HEK293 (cell line): ENCODE measurements around the gene ZNF224.

Experiments used
- CTCF ChIA-PET: fragments of 350-600 bp; formaldehyde crosslinking; extraction: SDS; loops from one replicate; lab custom pipeline; 2021; ENCODE audit warnings: antibody characterized with exemption; lab: Yijun Ruan, JAX
- POLR2A ChIA-PET: fragments of 300-600 bp; formaldehyde crosslinking; extraction: SDS; loops from one replicate; lab custom pipeline; 2020; ENCODE audit warnings: antibody characterized with exemption, inconsistent platforms; lab: Yijun Ruan, JAX
- H3K27ac ChIP-seq: fragments of 200-500 bp; sonication (Bioruptor generic); 2 replicates; pipeline ENCODE4 v1.5.1; 2014; ENCODE audit warnings: low read depth, low read length, control low read depth, inconsistent platforms; ENCODE audit errors: extremely low read depth
- H3K36me3 ChIP-seq, 2 experiments: fragments of 200-500 bp in 1 of 2; sonication (Bioruptor generic) in 1 of 2; 1 replicate in 1 of 2; 2 replicates in 1 of 2; pipeline ENCODE4 v1.5.1; 2014 to 2017; ENCODE audit warnings: inconsistent platforms in 2 of 2, low read length in 2 of 2; ENCODE audit not compliant: control insufficient read depth in 2 of 2, insufficient read depth in 1 of 2
- H3K4me1 ChIP-seq: fragments of 200-500 bp; sonication (Bioruptor generic); 2 replicates; pipeline ENCODE4 v1.5.1; 2014; ENCODE audit warnings: mild to moderate bottlenecking, low read length, inconsistent platforms; ENCODE audit not compliant: control insufficient read depth, insufficient read depth
- H3K4me3 ChIP-seq: 2 replicates; pipeline ENCODE4 v1.5.1; 2011; ENCODE audit warnings: low read depth, mild to moderate bottlenecking, control low read depth, low read length, moderate library complexity
- H3K9me3 ChIP-seq: fragments of 200-500 bp; sonication (Bioruptor generic); 2 replicates; pipeline ENCODE4 v1.5.1; 2014; ENCODE audit warnings: low read depth, low read length, inconsistent platforms; ENCODE audit not compliant: control insufficient read depth, insufficient read depth
- KLF8 ChIP-seq: fragments of 450-650 bp; formaldehyde crosslinking; IDR thresholded peaks from 2 replicates; pipeline ENCODE4 v1.5.1; 2016; ENCODE audit warnings: missing biosample characterization, missing genetic modification characterization
- PRDM10 ChIP-seq: fragments of 450-650 bp; formaldehyde crosslinking; IDR thresholded peaks from 2 replicates; pipeline ENCODE4 v1.5.1; 2016; ENCODE audit warnings: missing biosample characterization, missing genetic modification characterization
- PRDM6 ChIP-seq: fragments of 450-650 bp; formaldehyde crosslinking; IDR thresholded peaks from 2 replicates; pipeline ENCODE4 v1.5.1; 2017; ENCODE audit warnings: missing biosample characterization, missing genetic modification characterization
- SCRT2 ChIP-seq: fragments of 450-650 bp; formaldehyde crosslinking; IDR thresholded peaks from 2 replicates; pipeline ENCODE4 v1.5.1; 2016; ENCODE audit warnings: missing biosample characterization, missing genetic modification characterization
- SETDB1 ChIP-seq: IDR thresholded peaks from one replicate; pipeline ENCODE4 v1.6.1; 2017; ENCODE audit warnings: mild to moderate bottlenecking, low read length, moderate library complexity, mixed read lengths; ENCODE audit not compliant: insufficient read length
- SP2 ChIP-seq: fragments of 450-650 bp; formaldehyde crosslinking; IDR thresholded peaks from 2 replicates; pipeline ENCODE4 v1.5.1; 2016; ENCODE audit warnings: missing biosample characterization, missing genetic modification characterization
- SP7 ChIP-seq: fragments of 450-650 bp; formaldehyde crosslinking; IDR thresholded peaks from 2 replicates; pipeline ENCODE4 v1.5.1; 2016; ENCODE audit warnings: missing biosample characterization, missing genetic modification characterization
- YY1 ChIP-seq: fragments of 450-650 bp; formaldehyde crosslinking; IDR thresholded peaks from 2 replicates; pipeline ENCODE4 v1.5.1; 2018; ENCODE audit warnings: missing biosample characterization, missing genetic modification characterization
- ZBTB6 ChIP-seq: fragments of 450-650 bp; formaldehyde crosslinking; IDR thresholded peaks from 2 replicates; pipeline ENCODE4 v1.5.1; 2017; ENCODE audit warnings: missing biosample characterization, missing genetic modification characterization
- ZFP37 ChIP-seq: fragments of 450-650 bp; formaldehyde crosslinking; IDR thresholded peaks from 2 replicates; pipeline ENCODE4 v1.5.1; 2016; ENCODE audit warnings: missing biosample characterization, missing genetic modification characterization
- ZNF133 ChIP-seq: fragments of 450-650 bp; formaldehyde crosslinking; IDR thresholded peaks from 2 replicates; pipeline ENCODE4 v1.5.1; 2016; ENCODE audit warnings: missing biosample characterization, missing genetic modification characterization
- ZNF16 ChIP-seq: fragments of 450-650 bp; formaldehyde crosslinking; IDR thresholded peaks from 2 replicates; pipeline ENCODE4 v1.5.1; 2016; ENCODE audit warnings: low read depth, missing biosample characterization, missing genetic modification characterization
- ZNF341 ChIP-seq: fragments of 450-650 bp; formaldehyde crosslinking; IDR thresholded peaks from 2 replicates; pipeline ENCODE4; 2016; ENCODE audit warnings: low read depth, missing biosample characterization, missing genetic modification characterization
- ZNF362 ChIP-seq: fragments of 450-650 bp; formaldehyde crosslinking; IDR thresholded peaks from 2 replicates; pipeline ENCODE4 v1.5.1; 2016; ENCODE audit warnings: missing biosample characterization, missing genetic modification characterization
- ZNF37A ChIP-seq: fragments of 450-650 bp; IDR thresholded peaks from 2 replicates; pipeline ENCODE4 v1.5.1; 2018; ENCODE audit warnings: missing biosample characterization, missing genetic modification characterization
- ZNF394 ChIP-seq: fragments of 450-650 bp; formaldehyde crosslinking; IDR thresholded peaks from 2 replicates; pipeline ENCODE4 v1.5.1; 2016; ENCODE audit warnings: missing biosample characterization, missing genetic modification characterization, mild to moderate bottlenecking, moderate library complexity, borderline replicate concordance
- ZNF561 ChIP-seq: fragments of 450-650 bp; IDR thresholded peaks from 2 replicates; pipeline ENCODE4 v1.5.1; 2018; ENCODE audit warnings: missing biosample characterization, missing genetic modification characterization, borderline replicate concordance
- ZNF645 ChIP-seq: fragments of 450-650 bp; formaldehyde crosslinking; IDR thresholded peaks from 2 replicates; pipeline ENCODE4; 2016; ENCODE audit warnings: missing biosample characterization, missing genetic modification characterization
- ZNF664 ChIP-seq: fragments of 450-650 bp; formaldehyde crosslinking; IDR thresholded peaks from 2 replicates; pipeline ENCODE4 v1.5.1; 2016; ENCODE audit warnings: missing biosample characterization, missing genetic modification characterization
- ZNF747 ChIP-seq: fragments of 450-650 bp; formaldehyde crosslinking; IDR thresholded peaks from 2 replicates; pipeline ENCODE4 v1.5.1; 2016; ENCODE audit warnings: missing biosample characterization, missing genetic modification characterization
- ZNF776 ChIP-seq: fragments of 450-650 bp; formaldehyde crosslinking; IDR thresholded peaks from 2 replicates; pipeline ENCODE4 v1.5.0; 2017; ENCODE audit warnings: missing biosample characterization, missing genetic modification characterization, borderline replicate concordance
- ZNF785 ChIP-seq: fragments of 450-650 bp; formaldehyde crosslinking; IDR thresholded peaks from 2 replicates; pipeline ENCODE4 v1.5.1; 2016; ENCODE audit warnings: missing biosample characterization, missing genetic modification characterization
- ZNF792 ChIP-seq: fragments of 450-650 bp; formaldehyde crosslinking; IDR thresholded peaks from 2 replicates; pipeline ENCODE4 v1.5.1; 2016; ENCODE audit warnings: missing biosample characterization, missing genetic modification characterization
- TF ChIP-seq, protein P1 (sequence below): fragments of 450-650 bp; formaldehyde crosslinking; IDR thresholded peaks from 2 replicates; pipeline ENCODE4 v1.5.1; 2016; ENCODE audit warnings: missing biosample characterization, missing genetic modification characterization
- TF ChIP-seq, protein P2 (sequence below): fragments of 450-650 bp; formaldehyde crosslinking; IDR thresholded peaks from 2 replicates; pipeline ENCODE4 v1.5.1; 2016; ENCODE audit warnings: missing biosample characterization, missing genetic modification characterization, low read depth

ZNF224 gene

GRCh38 chr19:44111910-44112463 is 17.8 kb downstream of the ZNF224 start:
- Histone ChIP-seq H3K36me3 (peaks cover 34 to 64% of the 10 kb centered on the region in 2 experiments), H3K4me1 (peaks cover 14% of the 10 kb centered on the region), H3K9me3 (peaks cover 39% of the 10 kb centered on the region), H3K4me3 (peak overlapping the region; percentile 59), H3K27ac (peak overlapping the region; percentile 44)
- CTCF ChIA-PET: interaction anchor here (0.9 to 1.3 kb wide), 2 partner anchors 9 to 26 kb away, joined by 3 to 5 read pairs; no protein-coding TSS in a partner anchor
- POLR2A ChIA-PET: interaction anchor here (0.6 to 3.5 kb wide), 8 partner anchors 17 to 495 kb away, joined by 3 to 33 read pairs (median 6); partner anchors contain the start of genes ZNF221, ZNF223, ZNF224 and ZNF226
- no peak for TF ChIP-seq PRDM6
- no peak for TF ChIP-seq ZNF16 (tag by site-specific recombination)
- TF ChIP-seq ZNF394: peak; percentile 43; the same call in 1 of the 2 replicates
- peak; percentile 65; the same call in 1 of the 2 replicates for TF ChIP-seq ZBTB6
- TF ChIP-seq SP2: peak; percentile 53
- TF ChIP-seq ZNF341 (tag by site-specific recombination): no peak
- 0 out of 2 replicates have a peak, but pooled peaks have one; percentile 10 for TF ChIP-seq ZNF133 (tag by site-specific recombination)
- TF ChIP-seq, protein P1, sequence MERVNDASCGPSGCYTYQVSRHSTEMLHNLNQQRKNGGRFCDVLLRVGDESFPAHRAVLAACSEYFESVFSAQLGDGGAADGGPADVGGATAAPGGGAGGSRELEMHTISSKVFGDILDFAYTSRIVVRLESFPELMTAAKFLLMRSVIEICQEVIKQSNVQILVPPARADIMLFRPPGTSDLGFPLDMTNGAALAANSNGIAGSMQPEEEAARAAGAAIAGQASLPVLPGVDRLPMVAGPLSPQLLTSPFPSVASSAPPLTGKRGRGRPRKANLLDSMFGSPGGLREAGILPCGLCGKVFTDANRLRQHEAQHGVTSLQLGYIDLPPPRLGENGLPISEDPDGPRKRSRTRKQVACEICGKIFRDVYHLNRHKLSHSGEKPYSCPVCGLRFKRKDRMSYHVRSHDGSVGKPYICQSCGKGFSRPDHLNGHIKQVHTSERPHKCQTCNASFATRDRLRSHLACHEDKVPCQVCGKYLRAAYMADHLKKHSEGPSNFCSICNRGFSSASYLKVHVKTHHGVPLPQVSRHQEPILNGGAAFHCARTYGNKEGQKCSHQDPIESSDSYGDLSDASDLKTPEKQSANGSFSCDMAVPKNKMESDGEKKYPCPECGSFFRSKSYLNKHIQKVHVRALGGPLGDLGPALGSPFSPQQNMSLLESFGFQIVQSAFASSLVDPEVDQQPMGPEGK (tag by site-specific recombination): peak; percentile 65
- peak; percentile 72 for TF ChIP-seq PRDM10 (tag by site-specific recombination)
- no peak for TF ChIP-seq ZNF37A (tag by site-specific recombination)
- TF ChIP-seq ZNF664 (tag by site-specific recombination): no peak; the same call in 1 of the 2 replicates
- TF ChIP-seq ZNF561 (tag by site-specific recombination): peak; percentile 77; the same call in 1 of the 2 replicates
- no peak for TF ChIP-seq ZNF362 (tag by site-specific recombination)
- peak; percentile 37 for TF ChIP-seq SETDB1
- no peak for TF ChIP-seq ZNF776 (tag by site-specific recombination)
- no peak for TF ChIP-seq SCRT2 (tag by site-specific recombination)
- TF ChIP-seq ZNF792 (tag by site-specific recombination): no peak
- peak; percentile 61; the same call in 1 of the 2 replicates for TF ChIP-seq KLF8 (tag by site-specific recombination)
- no peak for TF ChIP-seq ZNF747 (tag by site-specific recombination)
- TF ChIP-seq, protein P2, sequence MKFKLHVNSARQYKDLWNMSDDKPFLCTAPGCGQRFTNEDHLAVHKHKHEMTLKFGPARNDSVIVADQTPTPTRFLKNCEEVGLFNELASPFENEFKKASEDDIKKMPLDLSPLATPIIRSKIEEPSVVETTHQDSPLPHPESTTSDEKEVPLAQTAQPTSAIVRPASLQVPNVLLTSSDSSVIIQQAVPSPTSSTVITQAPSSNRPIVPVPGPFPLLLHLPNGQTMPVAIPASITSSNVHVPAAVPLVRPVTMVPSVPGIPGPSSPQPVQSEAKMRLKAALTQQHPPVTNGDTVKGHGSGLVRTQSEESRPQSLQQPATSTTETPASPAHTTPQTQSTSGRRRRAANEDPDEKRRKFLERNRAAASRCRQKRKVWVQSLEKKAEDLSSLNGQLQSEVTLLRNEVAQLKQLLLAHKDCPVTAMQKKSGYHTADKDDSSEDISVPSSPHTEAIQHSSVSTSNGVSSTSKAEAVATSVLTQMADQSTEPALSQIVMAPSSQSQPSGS: no peak
- TF ChIP-seq ZFP37 (tag by site-specific recombination): no peak
- TF ChIP-seq ZNF785 (tag by site-specific recombination): 0 out of 2 replicates have a peak, but pooled peaks have one; percentile 14
- TF ChIP-seq SP7: peak; percentile 7; the same call in 1 of the 2 replicates
- peak; percentile 75 for TF ChIP-seq YY1 (tag by site-specific recombination)
- TF ChIP-seq ZNF645: 0 out of 2 replicates have a peak, but pooled peaks have one; percentile 55
